Neuronal stem cell (in vitro differentiated cells): ENCODE results near the gene RASSF8.

Experiments
- DNase-seq: peaks from one replicate; pipeline ENCODE4 v3.0.0-alpha.2; 2013; ENCODE audit warnings: low spot score
- H2AFZ ChIP-seq: one replicate; pipeline ENCODE4 v1.6.1; 2013; ENCODE audit warnings: mild to moderate bottlenecking, low read length, inconsistent platforms
- H2AK5ac ChIP-seq: 2 replicates; pipeline ENCODE4 v1.6.1; 2013; ENCODE audit warnings: low read depth, mild to moderate bottlenecking, inconsistent platforms, low read length, moderate library complexity, mixed read lengths
- H2BK120ac ChIP-seq: 2 replicates; pipeline ENCODE4 v1.6.1; 2013; ENCODE audit warnings: low read depth, mild to moderate bottlenecking, inconsistent platforms, low read length, moderate library complexity, mixed read lengths
- H2BK12ac ChIP-seq: one replicate; pipeline ENCODE4 v1.6.1; 2013; ENCODE audit warnings: low read length, inconsistent platforms
- H2BK15ac ChIP-seq: 2 replicates; pipeline ENCODE4 v1.6.1; 2013; ENCODE audit warnings: mild to moderate bottlenecking, low read length, inconsistent platforms, mixed read lengths
- H2BK5ac ChIP-seq: one replicate; pipeline ENCODE4 v1.6.1; 2013; ENCODE audit warnings: inconsistent platforms, mild to moderate bottlenecking, low read length, moderate library complexity
- H3K14ac ChIP-seq: one replicate; pipeline ENCODE4 v1.6.1; 2013; ENCODE audit warnings: low read length, inconsistent platforms
- H3K18ac ChIP-seq: 2 replicates; pipeline ENCODE4 v1.6.1; 2013; ENCODE audit warnings: low read length, inconsistent platforms
- H3K23ac ChIP-seq: 2 replicates; pipeline ENCODE4 v1.6.1; 2013; ENCODE audit warnings: low read depth, mild to moderate bottlenecking, mixed read lengths, low read length, inconsistent platforms; ENCODE audit not compliant: poor library complexity
- H3K27ac ChIP-seq: replicated peaks from 3 replicates; pipeline ENCODE4 v1.5.1; 2013; ENCODE audit warnings: low read length, inconsistent platforms
- H3K27me3 ChIP-seq, 3 experiments: 2 replicates each; pipeline ENCODE4 v1.6.1; 2013; ENCODE audit warnings: low read length in 3 of 3, mild to moderate bottlenecking in 2 of 3, inconsistent platforms in 1 of 3, low read depth in 1 of 3, mixed read lengths in 1 of 3, moderate library complexity in 1 of 3; ENCODE audit not compliant: control insufficient read depth in 3 of 3, insufficient read depth in 3 of 3
- H3K36me3 ChIP-seq, 2 donors: replicated peaks in 1 of 2; 2 replicates each; pipeline ENCODE4 v1.6.1; 2013; ENCODE audit warnings: low read length in 2 of 2; ENCODE audit not compliant: control insufficient read depth in 2 of 2, insufficient read depth in 2 of 2
- H3K4ac ChIP-seq: 2 replicates; pipeline ENCODE4 v1.6.1; 2013; ENCODE audit warnings: inconsistent platforms, mild to moderate bottlenecking, low read length, moderate library complexity
- H3K4me1 ChIP-seq, 2 donors: 1 replicate in 1 of 2; 2 replicates in 1 of 2; pipeline ENCODE4 v1.6.1; 2013; ENCODE audit warnings: low read length in 2 of 2, low read depth in 1 of 2; ENCODE audit not compliant: control insufficient read depth in 2 of 2, insufficient read depth in 1 of 2
- H3K4me2 ChIP-seq: one replicate; pipeline ENCODE4 v1.6.1; 2013; ENCODE audit warnings: mild to moderate bottlenecking, low read length, inconsistent platforms; ENCODE audit not compliant: insufficient read depth, poor library complexity, severe bottlenecking
- H3K4me3 ChIP-seq, 2 donors: 2 replicates each; pipeline ENCODE4 v1.5.1; 2013; ENCODE audit warnings: low read length in 2 of 2, mild to moderate bottlenecking in 2 of 2, inconsistent platforms in 1 of 2, moderate library complexity in 1 of 2
- H3K79me1 ChIP-seq: one replicate; pipeline ENCODE4 v1.6.1; 2013; ENCODE audit warnings: low read depth, mild to moderate bottlenecking, inconsistent platforms, low read length, moderate library complexity
- H3K9ac ChIP-seq: one replicate; pipeline ENCODE4 v1.6.1; 2013; ENCODE audit warnings: mild to moderate bottlenecking, low read depth, low read length, inconsistent platforms; ENCODE audit not compliant: poor library complexity
- H3K9me3 ChIP-seq, 2 donors: replicated peaks in 1 of 2; 2 replicates each; pipeline versions ENCODE3 to v1.6.1; 2013; ENCODE audit warnings: low read length in 2 of 2, mild to moderate bottlenecking in 2 of 2, inconsistent platforms in 1 of 2, low read depth in 1 of 2, mixed read lengths in 1 of 2, moderate library complexity in 1 of 2; ENCODE audit not compliant: control insufficient read depth in 2 of 2, insufficient read depth in 1 of 2
- H4K8ac ChIP-seq: one replicate; pipeline ENCODE4 v1.6.1; 2013; ENCODE audit warnings: low read depth, mild to moderate bottlenecking, inconsistent platforms, low read length, moderate library complexity
- H4K91ac ChIP-seq: one replicate; pipeline ENCODE4 v1.6.1; 2013; ENCODE audit warnings: low read length, low read depth, mild to moderate bottlenecking, inconsistent platforms; ENCODE audit not compliant: poor library complexity
- WGBS, 2 donors: extraction: QIAGEN DNeasy Blood & Tissue Kit; methylation state at CpG; one replicate each; pipeline ENCODE4 v1.1.7; 2013; ENCODE audit warnings: missing lambda C conversion rate in 2 of 2, mixed read lengths in 1 of 2; ENCODE audit not compliant: insufficient read length in 2 of 2, insufficient replicate concordance in 1 of 2; ENCODE audit errors: extremely low coverage in 2 of 2; 5-methylcytosine and 5-hydroxymethylcytosine counted together

RASSF8 gene

GRCh38 chr12:25986180-25986579 is 27.7 kb downstream of the RASSF8 start:
- no peak overlapping the region for H2BK12ac ChIP-seq
- no peak overlapping the region for H2BK120ac ChIP-seq
- peaks cover 0 to 7% of the 10 kb centered on the region in 2 donors for H3K4me1 ChIP-seq
- H3K18ac ChIP-seq: no peak overlapping the region
- no peak overlapping the region for H2BK5ac ChIP-seq
- no peak overlapping the region for H3K4ac ChIP-seq
- no peak overlapping the region for H3K23ac ChIP-seq
- no peak overlapping the region for H2AFZ ChIP-seq
- H4K8ac ChIP-seq: no peak overlapping the region
- H3K36me3 ChIP-seq: no peaks in the 10 kb centered on the region
- H3K79me1 ChIP-seq: no peaks in the 10 kb centered on the region
- H3K9ac ChIP-seq: no peak overlapping the region
- H3K27ac ChIP-seq: no peak overlapping the region
- no peak overlapping the region for H2BK15ac ChIP-seq
- no peak overlapping the region for H3K4me2 ChIP-seq
- no peaks in the 10 kb centered on the region for H3K27me3 ChIP-seq
- peaks cover 0 to 3% of the 10 kb centered on the region in 2 donors for H3K9me3 ChIP-seq
- no peak overlapping the region for H3K14ac ChIP-seq
- no peak overlapping the region for H4K91ac ChIP-seq
- H2AK5ac ChIP-seq: no peak overlapping the region
- H3K4me3 ChIP-seq: no peak overlapping the region
- DNase-seq: no peak

- Histone ChIP-seq H4K8ac (no peak overlapping the region), H4K91ac (no peak overlapping the region), H3K9me3 (peaks cover 0 to 3% of the 10 kb centered on the region in 2 donors), H3K27ac (no peak overlapping the region), H3K79me1 (no peaks in the 10 kb centered on the region), H3K9ac (no peak overlapping the region), H3K36me3 (no peaks in the 10 kb centered on the region), H2BK120ac (no peak overlapping the region), H2BK15ac (no peak overlapping the region), H3K27me3 (no peaks in the 10 kb centered on the region), H2BK12ac (no peak overlapping the region), H2BK5ac (no peak overlapping the region), H2AK5ac (no peak overlapping the region), H3K23ac (no peak overlapping the region), H2AFZ (no peak overlapping the region), H3K14ac (no peak overlapping the region), H3K4me3 (no peak overlapping the region), H3K4ac (no peak overlapping the region), H3K18ac (no peak overlapping the region), H3K4me1 (peaks cover 2 to 23% of the 10 kb centered on the region in 2 donors), H3K4me2 (no peak overlapping the region)
- no peak for DNase-seq
- WGBS, 2 donors: no CpG with 5 or more reads among the region's 2 CpGs
Observed at GRCh38 chr12:25988505-25988904, 30.0 kb downstream of the RASSF8 start.

GRCh38 chr12:25990495-25990894 is 32.0 kb downstream of the RASSF8 start:
- Histone ChIP-seq H3K36me3 (no peaks in the 10 kb centered on the region), H2AFZ (no peak overlapping the region), H3K4me2 (no peak overlapping the region), H3K27me3 (no peaks in the 10 kb centered on the region), H3K27ac (no peak overlapping the region), H3K9ac (no peak overlapping the region), H3K23ac (no peak overlapping the region), H2BK120ac (no peak overlapping the region), H3K4ac (no peak overlapping the region), H3K18ac (no peak overlapping the region), H3K9me3 (no peaks in the 10 kb centered on the region), H4K8ac (no peak overlapping the region), H4K91ac (no peak overlapping the region), H2BK5ac (no peak overlapping the region), H2BK12ac (no peak overlapping the region), H3K79me1 (no peaks in the 10 kb centered on the region), H3K4me1 (peaks cover 15 to 25% of the 10 kb centered on the region in 2 donors), H3K14ac (no peak overlapping the region), H3K4me3 (no peak overlapping the region), H2BK15ac (no peak overlapping the region), H2AK5ac (no peak overlapping the region)
- no peak for DNase-seq
- no CpG with 5 or more reads among the region's 2 CpGs for WGBS, 2 donors

- Histone ChIP-seq H3K9ac (no peak overlapping the region), H3K18ac (no peak overlapping the region), H4K8ac (no peak overlapping the region), H3K4ac (no peak overlapping the region), H3K9me3 (no peaks in the 10 kb centered on the region), H3K4me3 (no peak overlapping the region), H2AK5ac (no peak overlapping the region), H2BK12ac (no peak overlapping the region), H3K27ac (peak overlapping the region; percentile 49), H3K4me1 (peaks cover 24 to 31% of the 10 kb centered on the region in 2 donors), H2BK120ac (no peak overlapping the region), H3K36me3 (no peaks in the 10 kb centered on the region), H3K27me3 (no peaks in the 10 kb centered on the region), H2BK5ac (no peak overlapping the region), H2AFZ (no peak overlapping the region), H3K23ac (no peak overlapping the region), H4K91ac (no peak overlapping the region), H3K14ac (no peak overlapping the region), H3K79me1 (no peaks in the 10 kb centered on the region), H2BK15ac (no peak overlapping the region), H3K4me2 (no peak overlapping the region)
- no peak for DNase-seq
- WGBS, 2 donors: no CpG with 5 or more reads among the region's 4 CpGs
Observed at GRCh38 chr12:25992026-25992782, 33.7 kb downstream of the RASSF8 start.
